Prostate gland (tissue), 2 donors: Measurements from ENCODE around the gene PILRA. TPM values are rescaled to one million over a fixed set of nuclear protein-coding genes. Genes with fewer than 3 reads are reported as not detected.

Source experiments
- DNase-seq: peaks from one replicate; pipeline ENCODE4 v3.0.0-alpha.2; 2019; ENCODE audit warnings: low spot score
- H3K27ac ChIP-seq, 2 donors: fragments of 200-600 bp; sonication (generic); 2 replicates each; pipeline ENCODE4 v1.5.1; 2017 to 2019
- H3K27me3 ChIP-seq: fragments of 200-600 bp; sonication (generic); replicated peaks from 2 replicates; pipeline ENCODE4 v1.5.1; 2019; ENCODE audit not compliant: insufficient read depth
- H3K36me3 ChIP-seq, 2 donors: fragments of 200-600 bp; sonication (generic); 1 replicate in 1 of 2; 2 replicates in 1 of 2; pipeline versions ENCODE4 v1.5.1 to v1.8.1; 2017 to 2019
- H3K4me1 ChIP-seq: fragments of 200-600 bp; sonication (generic); replicated peaks from 2 replicates; pipeline ENCODE4 v1.5.1; 2019
- H3K4me3 ChIP-seq, 2 donors: fragments of 200-600 bp; sonication (generic); 2 replicates each; pipeline ENCODE4 v1.5.1; 2017 to 2019
- H3K9me3 ChIP-seq: fragments of 200-600 bp; sonication (generic); 2 replicates; pipeline ENCODE4 v1.5.1; 2017
- POLR2A ChIP-seq: fragments of 450-650 bp; IDR thresholded peaks from one replicate; pipeline ENCODE4 v1.6.1; 2016; ENCODE audit warnings: antibody characterized with exemption, mild to moderate bottlenecking
- POLR2AphosphoS5 ChIP-seq: sonication (generic); formaldehyde crosslinking; IDR thresholded peaks from one replicate; pipeline ENCODE4 v1.6.1; 2017; ENCODE audit warnings: antibody characterized with exemption
- WGBS: methylation state at CpG from one replicate; pipeline ENCODE4 v1.1.5; 2018; 5-methylcytosine and 5-hydroxymethylcytosine counted together
- intact Hi-C: fragments of 100-400 bp; cut with DNase I; formaldehyde crosslinking; loops from one replicate; pipeline ENCODE4 v1.14.2; 2022
- total RNA-seq, 2 donors: library from RNA; depleted of rRNA; stranded (reverse); fragments of >200 nt; gene quantifications; one replicate each; pipeline ENCODE4 v1.1.0, GENCODE V29; 2016
- TF ChIP-seq, protein P1 (sequence below), 4 experiments: fragments of 200-600 bp in 2 of 4; fragments of 450-650 bp in 2 of 4; sonication (generic) in 2 of 4; IDR thresholded peaks; 1 replicate in 3 of 4; 2 replicates in 1 of 4; pipeline ENCODE4 v1.5.1; 2016 to 2019; ENCODE audit warnings: antibody characterized with exemption in 4 of 4, mild to moderate bottlenecking in 2 of 4, moderate library complexity in 2 of 4

Gene PILRA
- total RNA-seq, 2 donors from 2014 or later, result 4.9 to 11.9 TPM

DNA sequence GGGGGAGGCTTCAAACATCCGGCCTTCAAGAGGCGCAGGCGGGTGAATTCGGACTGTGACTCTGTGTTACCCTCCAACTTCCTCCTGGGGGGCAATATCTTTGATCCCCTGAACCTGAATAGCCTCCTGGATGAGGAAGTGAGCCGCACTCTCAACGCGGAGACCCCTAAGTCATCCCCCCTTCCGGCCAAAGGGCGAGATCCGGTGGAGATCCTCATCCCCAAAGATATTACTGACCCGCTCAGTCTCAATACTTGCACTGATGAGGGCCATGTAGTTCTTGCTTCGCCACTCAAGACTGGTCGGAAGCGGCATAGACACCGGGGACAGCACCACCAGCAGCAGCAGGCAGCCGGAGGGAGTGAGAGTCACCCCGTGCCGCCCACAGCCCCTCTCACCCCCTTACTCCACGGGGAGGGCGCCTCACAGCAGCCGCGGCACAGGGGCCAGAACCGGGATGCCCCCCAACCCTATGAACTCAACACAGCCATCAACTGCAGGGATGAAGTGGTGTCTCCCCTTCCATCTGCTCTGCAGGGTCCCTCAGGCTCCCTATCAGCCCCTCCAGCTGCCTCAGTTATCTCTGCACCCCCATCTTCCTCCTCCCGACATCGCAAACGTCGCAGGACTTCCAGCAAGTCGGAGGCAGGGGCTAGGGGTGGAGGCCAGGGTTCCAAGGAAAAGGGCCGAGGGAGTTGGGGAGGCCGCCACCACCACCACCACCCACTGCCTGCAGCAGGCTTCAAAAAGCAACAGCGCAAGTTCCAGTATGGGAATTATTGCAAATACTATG, 57.4 kb downstream of the PILRA start:
- H3K4me3 ChIP-seq, result peak overlapping the region; percentile 73 to 94
- intact Hi-C loops, result no loop called here
- H3K4me1 ChIP-seq, result peaks cover 29% of the 10 kb centered on the region
- TF ChIP-seq POLR2AphosphoS5 (no peak), POLR2A (no peak)
- TF ChIP-seq, protein P1, sequence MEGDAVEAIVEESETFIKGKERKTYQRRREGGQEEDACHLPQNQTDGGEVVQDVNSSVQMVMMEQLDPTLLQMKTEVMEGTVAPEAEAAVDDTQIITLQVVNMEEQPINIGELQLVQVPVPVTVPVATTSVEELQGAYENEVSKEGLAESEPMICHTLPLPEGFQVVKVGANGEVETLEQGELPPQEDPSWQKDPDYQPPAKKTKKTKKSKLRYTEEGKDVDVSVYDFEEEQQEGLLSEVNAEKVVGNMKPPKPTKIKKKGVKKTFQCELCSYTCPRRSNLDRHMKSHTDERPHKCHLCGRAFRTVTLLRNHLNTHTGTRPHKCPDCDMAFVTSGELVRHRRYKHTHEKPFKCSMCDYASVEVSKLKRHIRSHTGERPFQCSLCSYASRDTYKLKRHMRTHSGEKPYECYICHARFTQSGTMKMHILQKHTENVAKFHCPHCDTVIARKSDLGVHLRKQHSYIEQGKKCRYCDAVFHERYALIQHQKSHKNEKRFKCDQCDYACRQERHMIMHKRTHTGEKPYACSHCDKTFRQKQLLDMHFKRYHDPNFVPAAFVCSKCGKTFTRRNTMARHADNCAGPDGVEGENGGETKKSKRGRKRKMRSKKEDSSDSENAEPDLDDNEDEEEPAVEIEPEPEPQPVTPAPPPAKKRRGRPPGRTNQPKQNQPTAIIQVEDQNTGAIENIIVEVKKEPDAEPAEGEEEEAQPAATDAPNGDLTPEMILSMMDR (IDR thresholded peaks at IDR 0.05), result no peak
- H3K27me3 ChIP-seq, result no peaks in the 10 kb centered on the region
- WGBS, result 16% methylated on average over 31 of the region's 31 CpGs
- no peak for DNase-seq
- peaks cover 5 to 7% of the 10 kb centered on the region in 2 donors for H3K36me3 ChIP-seq
- H3K27ac ChIP-seq, result peak overlapping the region; percentile 100
- no peaks in the 10 kb centered on the region for H3K9me3 ChIP-seq

DNA sequence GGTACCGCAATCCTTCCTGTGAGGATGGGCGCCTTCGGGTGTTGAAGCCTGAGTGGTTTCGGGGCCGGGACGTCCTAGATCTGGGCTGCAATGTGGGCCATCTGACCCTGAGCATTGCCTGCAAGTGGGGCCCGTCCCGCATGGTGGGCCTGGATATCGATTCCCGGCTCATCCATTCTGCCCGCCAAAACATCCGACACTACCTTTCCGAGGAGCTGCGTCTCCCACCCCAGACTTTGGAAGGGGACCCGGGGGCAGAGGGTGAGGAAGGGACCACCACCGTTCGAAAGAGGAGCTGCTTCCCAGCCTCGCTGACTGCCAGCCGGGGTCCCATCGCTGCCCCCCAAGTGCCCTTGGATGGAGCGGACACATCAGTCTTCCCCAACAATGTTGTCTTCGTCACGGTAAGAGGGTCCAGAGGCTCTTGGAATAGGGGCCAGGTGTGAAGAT, 58.0 kb downstream of the PILRA start:
- Histone ChIP-seq H3K27ac (peak overlapping the region in 1 of 2 donors; percentile 100), H3K36me3 (peaks cover 5 to 7% of the 10 kb centered on the region in 2 donors), H3K9me3 (no peaks in the 10 kb centered on the region), H3K4me1 (peaks cover 29% of the 10 kb centered on the region), H3K27me3 (no peaks in the 10 kb centered on the region), H3K4me3 (no peak overlapping the region)
- intact Hi-C loops, result no loop called here
- DNase-seq, result no peak
- TF ChIP-seq, protein P1 (IDR thresholded peaks at IDR 0.05), result no peak
- TF ChIP-seq POLR2A (no peak), POLR2AphosphoS5 (no peak)
- 87% methylated on average over 22 of the region's 23 CpGs for WGBS

DNA sequence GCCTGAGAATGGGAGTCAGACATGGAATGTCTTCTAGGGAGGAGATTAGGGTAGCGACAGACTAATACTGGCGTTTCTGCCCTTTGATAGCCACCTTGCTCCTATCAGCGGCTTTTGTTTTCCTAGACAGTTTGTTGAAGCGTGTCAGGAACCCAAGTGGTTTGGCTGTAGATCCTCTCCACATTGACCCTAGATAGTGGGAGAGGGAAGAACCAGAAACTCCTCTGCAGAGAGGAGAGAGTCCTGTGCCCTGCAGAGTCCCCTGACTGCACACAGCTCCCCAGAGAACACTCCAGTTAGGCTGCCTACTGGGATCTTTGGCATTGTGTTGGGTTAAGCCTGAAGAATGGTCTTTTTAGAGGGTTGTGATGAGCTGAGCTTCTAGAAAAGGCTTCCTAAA, 58.8 kb downstream of the PILRA start:
- peak overlapping the region in 1 of 2 donors; percentile 35 for H3K27ac ChIP-seq
- peaks cover 5 to 7% of the 10 kb centered on the region in 2 donors for H3K36me3 ChIP-seq
- TF ChIP-seq POLR2A (no peak), POLR2AphosphoS5 (no peak)
- TF ChIP-seq, protein P1 (IDR thresholded peaks at IDR 0.05), result no peak
- peaks cover 29% of the 10 kb centered on the region for H3K4me1 ChIP-seq
- WGBS, result 77% methylated on average over 4 of the region's 4 CpGs
- H3K9me3 ChIP-seq, result no peaks in the 10 kb centered on the region
- intact Hi-C loops, result no loop called here
- no peaks in the 10 kb centered on the region for H3K27me3 ChIP-seq
- H3K4me3 ChIP-seq, result no peak overlapping the region
- DNase-seq, result no peak

DNA sequence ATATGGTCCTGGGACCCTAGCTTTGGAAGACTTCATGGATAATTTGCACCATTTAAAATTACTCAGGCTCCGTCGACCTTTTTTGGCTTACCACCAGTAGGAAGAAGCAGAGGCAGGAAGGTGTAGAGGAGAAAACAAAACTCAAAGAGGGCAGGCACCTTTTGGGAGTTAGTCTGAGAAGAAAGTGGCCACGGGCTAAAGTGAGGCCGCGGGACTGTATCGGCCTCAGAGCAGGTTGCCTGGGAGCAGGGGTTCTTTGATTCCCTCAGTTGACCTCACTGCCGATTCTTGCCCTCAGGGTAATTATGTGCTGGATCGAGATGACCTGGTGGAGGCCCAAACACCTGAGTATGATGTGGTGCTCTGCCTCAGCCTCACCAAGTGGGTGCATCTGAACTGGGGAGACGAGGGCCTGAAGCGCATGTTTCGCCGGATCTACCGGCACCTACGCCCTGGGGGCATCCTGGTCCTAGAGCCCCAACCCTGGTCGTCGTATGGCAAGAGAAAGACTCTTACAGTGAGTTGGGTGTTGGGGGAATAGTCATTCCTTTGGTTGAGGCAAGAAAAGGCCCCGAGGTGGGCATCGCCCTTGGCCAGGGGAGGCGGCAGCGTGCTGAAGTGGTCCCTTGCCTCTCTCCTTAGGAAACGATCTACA, 59.5 kb downstream of the PILRA start:
- intact Hi-C loops, result no loop called here
- H3K36me3 ChIP-seq, result peaks cover 5 to 7% of the 10 kb centered on the region in 2 donors
- WGBS, result 84% methylated on average over 21 of the region's 21 CpGs
- TF ChIP-seq POLR2AphosphoS5, result no peak
- H3K4me3 ChIP-seq, result no peak overlapping the region
- peak overlapping the region in 1 of 2 donors; percentile 35 for H3K27ac ChIP-seq
- no peaks in the 10 kb centered on the region for H3K27me3 ChIP-seq
- H3K9me3 ChIP-seq, result no peaks in the 10 kb centered on the region
- H3K4me1 ChIP-seq, result peaks cover 29% of the 10 kb centered on the region
- DNase-seq, result no peak

DNA sequence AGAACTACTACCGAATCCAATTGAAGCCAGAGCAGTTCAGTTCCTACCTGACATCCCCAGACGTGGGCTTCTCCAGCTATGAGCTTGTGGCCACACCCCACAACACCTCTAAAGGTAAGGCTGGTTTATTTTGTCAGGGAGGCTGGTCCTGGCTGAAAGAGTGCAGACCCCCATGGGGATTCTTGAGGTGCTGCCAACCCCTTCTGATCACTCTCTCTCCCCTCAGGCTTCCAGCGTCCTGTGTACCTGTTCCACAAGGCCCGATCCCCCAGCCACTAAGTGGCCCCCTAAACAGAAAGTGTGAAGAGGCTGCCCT, 59.9 kb downstream of the PILRA start:
- TF ChIP-seq, protein P1 (IDR thresholded peaks at IDR 0.05), result no peak
- no peak for TF ChIP-seq POLR2A
- TF ChIP-seq POLR2AphosphoS5, result no peak
- whole genome bisulfite sequencing, result 73% methylated on average over 4 of the region's 4 CpGs
- Histone ChIP-seq H3K27me3 (no peaks in the 10 kb centered on the region), H3K36me3 (peaks cover 5 to 7% of the 10 kb centered on the region in 2 donors), H3K4me3 (no peak overlapping the region), H3K27ac (peak overlapping the region in 1 of 2 donors; percentile 35), H3K9me3 (no peaks in the 10 kb centered on the region), H3K4me1 (peaks cover 29% of the 10 kb centered on the region)
- intact Hi-C loops, result no loop called here
- no peak for DNase-seq
